GM13976 (cell line): ENCODE results near the gene TCOF1.

Source experiments
- DNase-seq: peaks from one replicate; pipeline ENCODE4 v3.0.0; 2012; ENCODE audit warnings: low spot score
- CTCF ChIP-seq: IDR thresholded peaks from 2 replicates; pipeline ENCODE4 v1.5.1; 2012; ENCODE audit warnings: borderline replicate concordance, mild to moderate bottlenecking; ENCODE audit not compliant: insufficient read depth; ENCODE audit errors: extremely low read depth, missing control alignments, control extremely low read depth
- in situ Hi-C: fragments of 300-500 bp; cut with MboI; formaldehyde crosslinking; loops from one replicate; pipeline ENCODE4 v1.12.0; 2022; ENCODE audit warnings: low sequenced_read_pairs, mixed read lengths, inconsistent platforms; ENCODE audit not compliant: unreplicated experiment

TCOF1 gene

GRCh38 chr5:150349681-150350275 lies 7.7 kb upstream of the TCOF1 start:
- in situ Hi-C loops: no loop called here
- no peak for DNase-seq
- TF ChIP-seq CTCF: no peak

GRCh38 chr5:150350524-150351344 lies 6.8 kb upstream of the TCOF1 start:
- peak; percentile 72 for TF ChIP-seq CTCF
- in situ Hi-C loops: no loop called here
- peak; percentile 81 for DNase-seq

- in situ Hi-C loops: no loop called here
- no peak for DNase-seq
- no peak for TF ChIP-seq CTCF
These were observed 5.1 kb upstream of the TCOF1 start for GRCh38 chr5:150352244-150353031.

- in situ Hi-C loops: no loop called here
- no peak for DNase-seq
- no peak for TF ChIP-seq CTCF
These were observed 4.3 kb upstream of the TCOF1 start for GRCh38 chr5:150353032-150353675.

- DNase-seq: no peak
- in situ Hi-C loops: no loop called here
- TF ChIP-seq CTCF: no peak
These were observed 1.7 kb upstream of the TCOF1 start for GRCh38 chr5:150355791-150356190.
